GM12864 (cell line): ENCODE measurements around the gene PPRC1.

ENCODE experiments used
- DNase-seq: peaks from one replicate; pipeline ENCODE4 v3.0.0-alpha.2; 2011; ENCODE audit warnings: low read depth
- H3K4me3 ChIP-seq: 2 replicates; pipeline ENCODE4 v1.5.1; 2011; ENCODE audit warnings: mild to moderate bottlenecking, low read depth, low read length, control low read depth
- CTCF ChIP-seq: IDR thresholded peaks from 2 replicates; pipeline ENCODE4 v1.5.1; 2011; ENCODE audit warnings: low read depth, mild to moderate bottlenecking, moderate library complexity, low read length, control low read depth, inconsistent platforms; ENCODE audit errors: missing control alignments

PPRC1 gene

GRCh38 chr10:102119417-102120141 lies 13.3 kb upstream of the PPRC1 start:
- peak overlapping the region; percentile 86 for H3K4me3 ChIP-seq
- TF ChIP-seq CTCF: no peak
- DNase-seq: no peak

GRCh38 chr10:102120142-102120990 lies 12.5 kb upstream of the PPRC1 start, which contains the start of gene LDB1:
Gene LDB1 (minus strand): TSS chr10:102120368. CDS start chr10:102120110, 258 bp downstream.
- DNase-seq: no peak
- H3K4me3 ChIP-seq: peak within 1 kb of the TSS; percentile 86
- TF ChIP-seq CTCF: no peak

GRCh38 chr10:102120991-102121738 lies 11.7 kb upstream of the PPRC1 start:
- no peak for DNase-seq
- H3K4me3 ChIP-seq: peak overlapping the region; percentile 86
- TF ChIP-seq CTCF: no peak

GRCh38 chr10:102121739-102122372 lies 11.0 kb upstream of the PPRC1 start:
- TF ChIP-seq CTCF: no peak
- no peak overlapping the region for H3K4me3 ChIP-seq
- DNase-seq: no peak

GRCh38 chr10:102122450-102122849 lies 10.4 kb upstream of the PPRC1 start:
- no peak overlapping the region for H3K4me3 ChIP-seq
- DNase-seq: no peak
- TF ChIP-seq CTCF: no peak

- no peak for DNase-seq
Measured at GRCh38 chr10:102123223-102123622, 9.6 kb upstream of the PPRC1 start.

More at GRCh38 chr10:102123223-102123622, 9.6 kb upstream of the PPRC1 start:
- TF ChIP-seq CTCF: no peak
- no peak overlapping the region for H3K4me3 ChIP-seq
